Neuronal stem cell (in vitro differentiated cells): ENCODE results near the gene LRRTM4.

ENCODE experiments used
- DNase-seq: peaks from one replicate; pipeline ENCODE4 v3.0.0-alpha.2; 2013; ENCODE audit warnings: low spot score
- H2AFZ ChIP-seq: one replicate; pipeline ENCODE4 v1.6.1; 2013; ENCODE audit warnings: mild to moderate bottlenecking, low read length, inconsistent platforms
- H2AK5ac ChIP-seq: 2 replicates; pipeline ENCODE4 v1.6.1; 2013; ENCODE audit warnings: low read depth, mild to moderate bottlenecking, inconsistent platforms, low read length, moderate library complexity, mixed read lengths
- H2BK120ac ChIP-seq: 2 replicates; pipeline ENCODE4 v1.6.1; 2013; ENCODE audit warnings: low read depth, mild to moderate bottlenecking, inconsistent platforms, low read length, moderate library complexity, mixed read lengths
- H2BK12ac ChIP-seq: one replicate; pipeline ENCODE4 v1.6.1; 2013; ENCODE audit warnings: low read length, inconsistent platforms
- H2BK15ac ChIP-seq: 2 replicates; pipeline ENCODE4 v1.6.1; 2013; ENCODE audit warnings: mild to moderate bottlenecking, low read length, inconsistent platforms, mixed read lengths
- H2BK5ac ChIP-seq: one replicate; pipeline ENCODE4 v1.6.1; 2013; ENCODE audit warnings: inconsistent platforms, mild to moderate bottlenecking, low read length, moderate library complexity
- H3K14ac ChIP-seq: one replicate; pipeline ENCODE4 v1.6.1; 2013; ENCODE audit warnings: low read length, inconsistent platforms
- H3K18ac ChIP-seq: 2 replicates; pipeline ENCODE4 v1.6.1; 2013; ENCODE audit warnings: low read length, inconsistent platforms
- H3K23ac ChIP-seq: 2 replicates; pipeline ENCODE4 v1.6.1; 2013; ENCODE audit warnings: low read depth, mild to moderate bottlenecking, mixed read lengths, low read length, inconsistent platforms; ENCODE audit not compliant: poor library complexity
- H3K27ac ChIP-seq: replicated peaks from 3 replicates; pipeline ENCODE4 v1.5.1; 2013; ENCODE audit warnings: low read length, inconsistent platforms
- H3K27me3 ChIP-seq, 3 experiments: 2 replicates each; pipeline ENCODE4 v1.6.1; 2013; ENCODE audit warnings: low read length in 3 of 3, mild to moderate bottlenecking in 2 of 3, inconsistent platforms in 1 of 3, low read depth in 1 of 3, mixed read lengths in 1 of 3, moderate library complexity in 1 of 3; ENCODE audit not compliant: control insufficient read depth in 3 of 3, insufficient read depth in 3 of 3
- H3K36me3 ChIP-seq, 2 donors: replicated peaks in 1 of 2; 2 replicates each; pipeline ENCODE4 v1.6.1; 2013; ENCODE audit warnings: low read length in 2 of 2; ENCODE audit not compliant: control insufficient read depth in 2 of 2, insufficient read depth in 2 of 2
- H3K4ac ChIP-seq: 2 replicates; pipeline ENCODE4 v1.6.1; 2013; ENCODE audit warnings: inconsistent platforms, mild to moderate bottlenecking, low read length, moderate library complexity
- H3K4me1 ChIP-seq, 2 donors: 1 replicate in 1 of 2; 2 replicates in 1 of 2; pipeline ENCODE4 v1.6.1; 2013; ENCODE audit warnings: low read length in 2 of 2, low read depth in 1 of 2; ENCODE audit not compliant: control insufficient read depth in 2 of 2, insufficient read depth in 1 of 2
- H3K4me2 ChIP-seq: one replicate; pipeline ENCODE4 v1.6.1; 2013; ENCODE audit warnings: mild to moderate bottlenecking, low read length, inconsistent platforms; ENCODE audit not compliant: insufficient read depth, poor library complexity, severe bottlenecking
- H3K4me3 ChIP-seq, 2 donors: 2 replicates each; pipeline ENCODE4 v1.5.1; 2013; ENCODE audit warnings: low read length in 2 of 2, mild to moderate bottlenecking in 2 of 2, inconsistent platforms in 1 of 2, moderate library complexity in 1 of 2
- H3K79me1 ChIP-seq: one replicate; pipeline ENCODE4 v1.6.1; 2013; ENCODE audit warnings: low read depth, mild to moderate bottlenecking, inconsistent platforms, low read length, moderate library complexity
- H3K9ac ChIP-seq: one replicate; pipeline ENCODE4 v1.6.1; 2013; ENCODE audit warnings: mild to moderate bottlenecking, low read depth, low read length, inconsistent platforms; ENCODE audit not compliant: poor library complexity
- H3K9me3 ChIP-seq, 2 donors: replicated peaks in 1 of 2; 2 replicates each; pipeline versions ENCODE3 to v1.6.1; 2013; ENCODE audit warnings: low read length in 2 of 2, mild to moderate bottlenecking in 2 of 2, inconsistent platforms in 1 of 2, low read depth in 1 of 2, mixed read lengths in 1 of 2, moderate library complexity in 1 of 2; ENCODE audit not compliant: control insufficient read depth in 2 of 2, insufficient read depth in 1 of 2
- H4K8ac ChIP-seq: one replicate; pipeline ENCODE4 v1.6.1; 2013; ENCODE audit warnings: low read depth, mild to moderate bottlenecking, inconsistent platforms, low read length, moderate library complexity
- H4K91ac ChIP-seq: one replicate; pipeline ENCODE4 v1.6.1; 2013; ENCODE audit warnings: low read length, low read depth, mild to moderate bottlenecking, inconsistent platforms; ENCODE audit not compliant: poor library complexity
- WGBS, 2 donors: extraction: QIAGEN DNeasy Blood & Tissue Kit; methylation state at CpG; one replicate each; pipeline ENCODE4 v1.1.7; 2013; ENCODE audit warnings: missing lambda C conversion rate in 2 of 2, mixed read lengths in 1 of 2; ENCODE audit not compliant: insufficient read length in 2 of 2, insufficient replicate concordance in 1 of 2; ENCODE audit errors: extremely low coverage in 2 of 2; 5-methylcytosine and 5-hydroxymethylcytosine counted together

The LRRTM4 gene

DNA sequence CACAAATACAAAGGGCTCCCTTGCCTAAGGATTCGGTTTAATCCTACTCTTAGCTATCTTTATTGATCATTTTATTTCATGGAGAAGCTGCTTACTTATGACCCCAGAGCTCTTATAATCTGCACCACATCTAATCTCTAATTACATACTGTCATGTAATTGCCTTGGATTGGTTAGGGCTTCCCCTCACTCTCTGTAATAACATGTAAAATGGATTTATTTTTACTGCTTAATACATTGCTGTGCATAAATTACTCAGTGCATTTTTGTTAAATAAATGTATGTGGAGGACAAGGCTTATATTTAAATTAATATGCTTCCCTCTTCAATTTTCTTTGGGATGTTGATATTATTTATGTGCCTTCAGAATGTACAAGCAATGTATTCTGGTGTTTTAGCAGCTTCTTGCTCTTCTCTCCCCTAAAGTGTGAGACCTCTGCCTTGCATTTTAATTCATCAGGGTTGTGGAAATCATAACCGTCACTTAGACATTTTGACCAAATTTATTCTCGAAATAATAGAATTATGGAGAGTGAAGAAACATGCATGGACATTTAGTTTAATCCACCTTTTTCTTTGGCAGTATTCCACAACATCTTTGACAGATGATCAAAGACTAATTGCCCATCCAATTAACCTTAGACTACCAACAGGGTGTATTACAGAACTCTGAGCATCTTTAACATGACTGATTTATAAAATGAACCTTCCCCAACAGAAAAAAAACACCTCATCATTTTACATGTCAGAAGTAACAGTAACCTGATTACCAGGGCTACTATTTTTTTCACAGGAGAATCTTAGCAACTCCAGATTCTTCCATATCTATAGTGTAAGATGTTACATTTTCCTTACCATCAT is 692.6 kb downstream of the LRRTM4 start:
- Histone ChIP-seq H3K9ac (no peak overlapping the region), H3K4me2 (no peak overlapping the region), H3K4me3 (no peak overlapping the region), H2AK5ac (no peak overlapping the region), H3K36me3 (no peaks in the 10 kb centered on the region), H3K4ac (no peak overlapping the region), H3K14ac (no peak overlapping the region), H4K8ac (no peak overlapping the region), H3K18ac (no peak overlapping the region), H2BK15ac (no peak overlapping the region), H3K23ac (no peak overlapping the region), H3K27ac (no peak overlapping the region), H4K91ac (no peak overlapping the region), H3K79me1 (no peaks in the 10 kb centered on the region), H2BK5ac (no peak overlapping the region), H3K9me3 (no peaks in the 10 kb centered on the region), H3K4me1 (peaks cover 0 to 1% of the 10 kb centered on the region in 2 donors), H2BK12ac (no peak overlapping the region), H3K27me3 (no peaks in the 10 kb centered on the region), H2BK120ac (no peak overlapping the region), H2AFZ (no peak overlapping the region)
- no CpG with 5 or more reads among the region's 3 CpGs for WGBS, 2 donors
- DNase-seq = no peak

DNA sequence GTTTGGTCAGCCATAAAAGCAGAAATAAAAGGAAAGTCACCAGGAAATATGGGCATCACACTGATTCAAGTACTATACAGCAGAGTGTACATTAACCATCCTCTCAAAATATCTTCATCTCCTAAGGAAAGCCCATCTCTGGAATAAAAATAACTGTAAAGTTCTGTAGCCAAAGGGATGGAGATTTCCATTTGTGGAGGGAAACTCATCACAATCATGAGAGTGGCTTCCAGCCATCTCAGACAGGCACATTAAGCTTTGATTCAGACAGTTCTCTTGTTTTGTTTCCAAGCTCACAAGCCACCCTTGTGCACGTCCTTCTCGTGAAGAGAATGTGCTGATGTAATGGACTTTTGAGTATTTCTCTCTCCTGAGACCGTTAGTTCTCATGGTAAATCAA is 695.5 kb downstream of the LRRTM4 start:
- Histone ChIP-seq H3K27me3 (no peaks in the 10 kb centered on the region), H3K14ac (no peak overlapping the region), H2AK5ac (no peak overlapping the region), H3K4me2 (no peak overlapping the region), H4K8ac (no peak overlapping the region), H3K18ac (no peak overlapping the region), H3K4me3 (no peak overlapping the region), H3K23ac (no peak overlapping the region), H2AFZ (no peak overlapping the region), H2BK15ac (no peak overlapping the region), H3K79me1 (no peaks in the 10 kb centered on the region), H4K91ac (no peak overlapping the region), H2BK5ac (no peak overlapping the region), H3K27ac (no peak overlapping the region), H3K4ac (no peak overlapping the region), H3K9me3 (no peaks in the 10 kb centered on the region), H3K9ac (no peak overlapping the region), H2BK12ac (no peak overlapping the region), H2BK120ac (no peak overlapping the region), H3K4me1 (peaks cover 0 to 1% of the 10 kb centered on the region in 2 donors), H3K36me3 (no peaks in the 10 kb centered on the region)
- WGBS, 2 donors = no CpG with 5 or more reads among the region's 3 CpGs
- DNase-seq = no peak

DNA sequence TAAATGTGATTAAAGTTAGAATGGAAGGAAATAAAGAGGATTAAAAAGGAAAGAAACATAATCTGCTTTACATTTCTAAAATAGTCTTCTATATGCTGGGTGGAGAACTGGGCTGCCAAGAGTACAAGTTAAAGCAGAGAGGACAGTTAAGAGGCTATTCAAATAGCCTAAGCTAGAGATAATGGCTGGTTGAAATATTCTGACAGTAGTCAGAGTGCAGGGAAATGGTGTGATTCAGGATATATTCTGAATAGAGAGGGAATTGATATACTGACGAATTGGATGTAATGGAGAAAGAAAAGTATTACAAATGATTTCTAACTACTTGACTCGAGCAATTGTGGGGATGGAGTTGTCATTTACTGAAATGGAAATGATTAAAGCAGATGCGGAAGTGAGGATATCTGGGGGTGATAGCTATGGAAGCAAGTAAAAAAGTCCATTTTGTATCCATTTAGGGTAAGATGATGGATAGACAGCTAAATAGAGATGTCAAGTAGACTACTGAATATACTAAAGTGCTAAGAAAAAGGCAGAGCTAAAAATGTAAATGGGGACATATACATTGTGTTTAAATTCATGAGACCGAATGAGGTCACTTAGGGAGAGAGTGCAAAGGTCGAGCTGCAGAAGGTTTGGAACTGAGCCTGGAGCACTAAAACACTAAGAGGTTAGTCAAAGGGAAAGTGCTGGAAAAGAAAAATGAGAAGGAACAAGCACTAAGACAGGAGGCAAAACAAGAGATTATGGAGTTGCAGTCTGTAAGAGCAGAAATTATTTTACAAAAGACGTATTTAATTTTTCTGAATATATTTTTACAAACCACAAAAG is 696.8 kb downstream of the LRRTM4 start:
- H3K27me3 ChIP-seq = no peaks in the 10 kb centered on the region
- no peak overlapping the region for H3K23ac ChIP-seq
- H3K14ac ChIP-seq = no peak overlapping the region

DNA sequence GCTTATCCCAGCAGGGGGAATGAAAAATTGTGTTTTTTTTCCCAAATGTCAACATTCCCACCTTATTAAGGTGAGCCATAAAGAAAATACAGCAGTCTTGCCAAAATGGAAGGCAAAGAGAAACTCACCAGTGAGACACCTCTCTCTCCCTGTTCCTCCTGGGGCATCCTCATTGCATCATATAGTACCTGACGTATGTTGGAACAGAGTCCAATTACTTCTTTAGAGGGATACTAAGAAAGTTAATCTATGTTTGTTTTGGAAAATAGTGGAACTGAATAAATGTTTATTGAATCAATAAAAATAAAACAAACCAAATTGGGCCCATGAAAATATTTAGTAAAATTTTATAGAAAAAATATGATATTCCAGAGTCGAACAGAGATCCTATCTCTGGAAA is 700.4 kb downstream of the LRRTM4 start:
- no peak overlapping the region for H2BK120ac ChIP-seq
- no peak overlapping the region for H2AK5ac ChIP-seq
- no peak overlapping the region for H3K23ac ChIP-seq
- no peaks in the 10 kb centered on the region for H3K36me3 ChIP-seq
- H2BK15ac ChIP-seq = no peak overlapping the region
- no peak overlapping the region for H3K27ac ChIP-seq
- H2BK5ac ChIP-seq = no peak overlapping the region
- DNase-seq = no peak
- no peak overlapping the region for H2AFZ ChIP-seq
- no peaks in the 10 kb centered on the region for H3K79me1 ChIP-seq
- H3K9ac ChIP-seq = no peak overlapping the region
- no peak overlapping the region for H3K14ac ChIP-seq
- H4K8ac ChIP-seq = no peak overlapping the region
- no peak overlapping the region for H4K91ac ChIP-seq
- no peaks in the 10 kb centered on the region for H3K27me3 ChIP-seq
- no peak overlapping the region for H2BK12ac ChIP-seq
- H3K4me1 ChIP-seq = peaks cover 0 to 1% of the 10 kb centered on the region in 2 donors
- no peaks in the 10 kb centered on the region for H3K9me3 ChIP-seq
- no peak overlapping the region for H3K4me2 ChIP-seq
- H3K18ac ChIP-seq = no peak overlapping the region
- no peak overlapping the region for H3K4me3 ChIP-seq
- no peak overlapping the region for H3K4ac ChIP-seq
- WGBS, 2 donors = no CpG with 5 or more reads among the region's 2 CpGs

More for the DNA sequence above, 696.8 kb downstream of the LRRTM4 start:
- no peak overlapping the region for H2BK5ac ChIP-seq
- H3K4me3 ChIP-seq = no peak overlapping the region
- H2BK120ac ChIP-seq = no peak overlapping the region
- H4K91ac ChIP-seq = no peak overlapping the region
- H3K4ac ChIP-seq = no peak overlapping the region
- no peak overlapping the region for H2BK15ac ChIP-seq
- H3K9me3 ChIP-seq = no peaks in the 10 kb centered on the region
- H3K36me3 ChIP-seq = no peaks in the 10 kb centered on the region
- H3K4me1 ChIP-seq = peaks cover 0 to 1% of the 10 kb centered on the region in 2 donors
- H3K79me1 ChIP-seq = no peaks in the 10 kb centered on the region
- H3K27ac ChIP-seq = no peak overlapping the region
- no peak overlapping the region for H4K8ac ChIP-seq
- H2BK12ac ChIP-seq = no peak overlapping the region
- H2AK5ac ChIP-seq = no peak overlapping the region
- no peak overlapping the region for H3K9ac ChIP-seq
- no peak overlapping the region for H2AFZ ChIP-seq
- no CpG with 5 or more reads among the region's 6 CpGs for WGBS, 2 donors
- no peak for DNase-seq
- H3K18ac ChIP-seq = no peak overlapping the region
- H3K4me2 ChIP-seq = no peak overlapping the region
